ENCODE data around the gene IGSF23.

The IGSF23 gene

DNA sequence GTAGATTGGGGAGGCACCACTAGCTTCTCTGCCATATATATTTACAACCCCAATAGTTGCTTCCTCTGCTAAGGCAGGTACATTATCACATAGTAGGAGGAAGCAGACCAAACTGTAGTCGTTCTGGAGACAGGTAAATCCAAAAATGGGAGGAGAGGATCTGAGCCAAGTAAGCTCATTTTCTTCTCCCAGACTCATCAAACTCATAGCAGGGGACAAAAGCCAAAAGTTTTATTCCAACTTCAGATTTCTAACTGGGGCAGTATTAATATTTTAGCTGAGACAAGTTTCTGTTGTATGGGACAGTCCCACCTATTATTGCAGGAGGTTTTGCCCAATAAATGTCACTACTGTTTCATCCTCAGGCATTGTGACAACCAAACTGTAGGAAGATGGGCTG lies 7.8 kb upstream of the IGSF23 start:
- no peaks in the 10 kb centered on the region for H3K9me2 ChIP-seq (ENCODE audit: low read depth, low read length)
- no peak overlapping the region for H3K4me3 ChIP-seq (ENCODE audit: low read depth, low read length, poor library complexity, severe bottlenecking)
- no peaks in the 10 kb centered on the region for H3K27me3 ChIP-seq (ENCODE audit: insufficient read depth, low read length)
- no peak overlapping the region for H3K27ac ChIP-seq (ENCODE audit: low read depth, low read length, poor library complexity, severe bottlenecking)
- H4K20me1 ChIP-seq (ENCODE audit: insufficient read depth, low read length) = no peaks in the 10 kb centered on the region
- no peak overlapping the region for H3K9ac ChIP-seq (ENCODE audit: low read length)
- no peaks in the 10 kb centered on the region for H3K79me2 ChIP-seq (ENCODE audit: insufficient read depth, low read length)
- H3K9me3 ChIP-seq (ENCODE audit: low read length) = no peaks in the 10 kb centered on the region
- no peak overlapping the region for H3K4me2 ChIP-seq (ENCODE audit: low read length)
- no peaks in the 10 kb centered on the region for H3K4me1 ChIP-seq (ENCODE audit: insufficient read depth, low read length, severe bottlenecking)
- no peaks in the 10 kb centered on the region for H3F3A ChIP-seq (ENCODE audit: insufficient read depth, low read length)
- H2AFZ ChIP-seq (ENCODE audit: low read length) = no peak overlapping the region
- TF ChIP-seq, protein P1, sequence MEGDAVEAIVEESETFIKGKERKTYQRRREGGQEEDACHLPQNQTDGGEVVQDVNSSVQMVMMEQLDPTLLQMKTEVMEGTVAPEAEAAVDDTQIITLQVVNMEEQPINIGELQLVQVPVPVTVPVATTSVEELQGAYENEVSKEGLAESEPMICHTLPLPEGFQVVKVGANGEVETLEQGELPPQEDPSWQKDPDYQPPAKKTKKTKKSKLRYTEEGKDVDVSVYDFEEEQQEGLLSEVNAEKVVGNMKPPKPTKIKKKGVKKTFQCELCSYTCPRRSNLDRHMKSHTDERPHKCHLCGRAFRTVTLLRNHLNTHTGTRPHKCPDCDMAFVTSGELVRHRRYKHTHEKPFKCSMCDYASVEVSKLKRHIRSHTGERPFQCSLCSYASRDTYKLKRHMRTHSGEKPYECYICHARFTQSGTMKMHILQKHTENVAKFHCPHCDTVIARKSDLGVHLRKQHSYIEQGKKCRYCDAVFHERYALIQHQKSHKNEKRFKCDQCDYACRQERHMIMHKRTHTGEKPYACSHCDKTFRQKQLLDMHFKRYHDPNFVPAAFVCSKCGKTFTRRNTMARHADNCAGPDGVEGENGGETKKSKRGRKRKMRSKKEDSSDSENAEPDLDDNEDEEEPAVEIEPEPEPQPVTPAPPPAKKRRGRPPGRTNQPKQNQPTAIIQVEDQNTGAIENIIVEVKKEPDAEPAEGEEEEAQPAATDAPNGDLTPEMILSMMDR (IDR thresholded peaks at IDR 0.05; ENCODE audit: low read length) = no peak
- TF ChIP-seq EZH2 (IDR thresholded peaks at IDR 0.05; ENCODE audit: borderline replicate concordance, low read length) = no peak
- H3K36me3 ChIP-seq (ENCODE audit: insufficient read depth, low read length) = no peaks in the 10 kb centered on the region

DNA sequence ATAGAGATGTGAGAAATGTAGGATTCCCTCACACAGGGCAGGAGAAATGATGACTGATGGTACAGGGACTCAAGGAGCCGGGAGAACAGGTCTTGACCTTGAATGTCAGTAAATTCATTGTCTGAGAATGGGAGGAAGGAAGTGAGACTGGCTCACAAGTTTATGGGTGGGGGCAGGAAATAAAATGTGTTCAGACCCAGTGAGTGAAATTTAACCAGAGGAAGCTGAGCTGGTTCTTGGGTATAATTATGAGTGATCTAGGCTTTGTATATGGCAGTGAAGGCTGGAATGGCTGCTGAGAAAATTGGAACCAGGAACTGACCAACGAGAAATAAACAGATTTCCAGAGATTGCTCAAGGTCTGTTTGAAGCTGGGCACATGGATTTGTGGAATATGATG lies 6.3 kb upstream of the IGSF23 start:
- no peaks in the 10 kb centered on the region for H3F3A ChIP-seq (ENCODE audit: insufficient read depth, low read length)
- no peaks in the 10 kb centered on the region for H3K9me3 ChIP-seq (ENCODE audit: low read length)
- no peak overlapping the region for H2AFZ ChIP-seq (ENCODE audit: low read length)
- no peaks in the 10 kb centered on the region for H3K36me3 ChIP-seq (ENCODE audit: insufficient read depth, low read length)
- H3K4me2 ChIP-seq (ENCODE audit: low read length) = no peak overlapping the region
- H4K20me1 ChIP-seq (ENCODE audit: insufficient read depth, low read length) = no peaks in the 10 kb centered on the region
- no peak overlapping the region for H3K4me3 ChIP-seq (ENCODE audit: low read depth, low read length, poor library complexity, severe bottlenecking)
- no peaks in the 10 kb centered on the region for H3K9me2 ChIP-seq (ENCODE audit: low read depth, low read length)
- H3K79me2 ChIP-seq (ENCODE audit: insufficient read depth, low read length) = no peaks in the 10 kb centered on the region
- no peaks in the 10 kb centered on the region for H3K27me3 ChIP-seq (ENCODE audit: insufficient read depth, low read length)
- no peaks in the 10 kb centered on the region for H3K4me1 ChIP-seq (ENCODE audit: insufficient read depth, low read length, severe bottlenecking)
- H3K27ac ChIP-seq (ENCODE audit: low read depth, low read length, poor library complexity, severe bottlenecking) = no peak overlapping the region
- TF ChIP-seq EZH2 (IDR thresholded peaks at IDR 0.05; ENCODE audit: borderline replicate concordance, low read length) = no peak
- TF ChIP-seq, protein P1 (IDR thresholded peaks at IDR 0.05; ENCODE audit: low read length) = no peak
- no peak overlapping the region for H3K9ac ChIP-seq (ENCODE audit: low read length)

DNA sequence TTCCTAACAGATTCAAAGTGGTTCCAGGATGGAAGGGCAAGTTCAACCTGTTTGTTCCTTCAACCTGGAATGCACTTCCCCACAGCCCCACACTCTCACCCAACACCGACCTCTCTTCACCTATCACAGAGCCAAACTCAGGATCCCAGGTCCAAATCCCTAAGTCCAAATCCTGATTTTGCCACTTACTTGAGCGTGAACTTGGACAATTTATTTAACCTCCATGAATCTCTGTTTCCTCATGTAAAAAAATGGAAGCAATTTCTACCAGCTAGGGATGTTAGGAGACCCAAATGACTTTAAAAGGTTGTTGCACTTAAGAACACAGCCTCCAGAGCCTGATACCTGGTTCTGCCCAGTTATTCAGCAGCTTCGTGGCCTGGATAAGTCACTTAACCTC lies 5.4 kb upstream of the IGSF23 start:
- TF ChIP-seq, protein P1 (IDR thresholded peaks at IDR 0.05; ENCODE audit: low read length) = no peak
- no peak for TF ChIP-seq EZH2 (IDR thresholded peaks at IDR 0.05; ENCODE audit: borderline replicate concordance, low read length)
- Histone ChIP-seq H3K9me3 (ENCODE audit: low read length) (no peaks in the 10 kb centered on the region), H3K4me2 (ENCODE audit: low read length) (no peak overlapping the region), H3K9ac (ENCODE audit: low read length) (no peak overlapping the region), H3K4me3 (ENCODE audit: low read depth, low read length, poor library complexity, severe bottlenecking) (no peak overlapping the region), H3K4me1 (ENCODE audit: insufficient read depth, low read length, severe bottlenecking) (no peaks in the 10 kb centered on the region), H3K9me2 (ENCODE audit: low read depth, low read length) (no peaks in the 10 kb centered on the region), H2AFZ (ENCODE audit: low read length) (no peak overlapping the region), H3K79me2 (ENCODE audit: insufficient read depth, low read length) (no peaks in the 10 kb centered on the region), H3F3A (ENCODE audit: insufficient read depth, low read length) (no peaks in the 10 kb centered on the region), H3K27me3 (ENCODE audit: insufficient read depth, low read length) (no peaks in the 10 kb centered on the region), H3K36me3 (ENCODE audit: insufficient read depth, low read length) (no peaks in the 10 kb centered on the region), H4K20me1 (ENCODE audit: insufficient read depth, low read length) (no peaks in the 10 kb centered on the region), H3K27ac (ENCODE audit: low read depth, low read length, poor library complexity, severe bottlenecking) (no peak overlapping the region)
